Kidney tubule cell (primary cell): Measurements from ENCODE around the gene NXPE4.
A peak's percentile ranks its signal among the peaks of the same experiment; 100 is the strongest.

Source experiments
- DNase-seq: peaks from one replicate; pipeline ENCODE4 v3.0.0-alpha.2; 2018; ENCODE audit warnings: low spot score

The NXPE4 gene

GRCh38 chr11:114559425-114560310, 35.9 kb downstream of the NXPE4 start, which contains the start of gene NXPE1:
Gene NXPE1, minus strand, starts transcription at chr11:114559881. Its CDS starts 8,680 bp downstream, at chr11:114551201.
- DNase-seq = no peak

GRCh38 chr11:114556135-114556534, 39.5 kb downstream of the NXPE4 start:
- DNase-seq = no peak

GRCh38 chr11:114553642-114554041, 41.9 kb downstream of the NXPE4 start:
- DNase-seq = peak; percentile 39

- no peak for DNase-seq
Observed at GRCh38 chr11:114551060-114551459, 44.5 kb downstream of the NXPE4 start.

- no peak for DNase-seq
Observed at GRCh38 chr11:114525682-114526081, 69.9 kb downstream of the NXPE4 start.

GRCh38 chr11:114524122-114524521, 71.5 kb downstream of the NXPE4 start:
- no peak for DNase-seq

- no peak for DNase-seq
Observed at GRCh38 chr11:114522818-114523217, 72.8 kb downstream of the NXPE4 start.
